ENCODE results near the gene ATP6V0C. TPM values are rescaled to one million over a fixed set of nuclear protein-coding genes. Genes with fewer than 3 reads are reported as not detected.

Gene ATP6V0C
- total RNA-seq, 1 donor from 2014 or later: 311 TPM

DNA sequence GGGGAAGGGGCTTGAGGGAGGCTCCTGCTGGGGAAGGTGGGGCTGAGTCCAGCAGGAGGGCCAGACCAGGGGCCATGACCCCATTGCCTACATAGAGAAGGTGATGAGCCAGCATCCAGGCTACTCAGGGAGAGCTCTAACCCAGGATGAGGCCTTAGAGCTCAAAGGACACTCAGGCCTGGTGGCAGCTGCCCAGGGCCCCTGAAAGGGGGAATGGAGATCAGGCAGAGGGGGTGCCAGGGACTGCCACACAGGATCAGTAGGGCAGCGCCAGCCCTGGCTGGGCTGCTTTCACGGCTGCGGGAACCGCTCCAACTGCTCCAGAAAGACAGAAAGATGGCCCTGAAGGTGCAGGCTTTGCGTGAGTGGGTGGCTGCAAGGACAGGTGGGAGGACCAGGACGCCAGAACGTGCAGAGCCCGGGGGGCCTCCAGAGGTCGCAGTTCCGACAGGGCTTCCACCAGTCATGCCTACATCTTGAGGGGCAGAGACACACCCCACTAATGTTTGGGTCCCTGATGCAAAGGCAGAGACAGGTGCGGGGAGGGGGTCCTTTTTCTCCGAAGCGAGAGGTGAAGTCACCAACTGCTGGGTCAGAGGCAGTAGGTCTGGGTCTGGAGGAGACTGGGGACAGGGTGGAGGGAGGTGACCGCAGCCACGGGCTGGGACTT is 882 bp upstream of the ATP6V0C start:
- no peaks in the 10 kb centered on the region for H3K9me3 Mint-ChIP-seq (ENCODE audit: unreplicated experiment)
- Histone ChIP-seq H3K9me3 (ENCODE audit: insufficient read depth, low read depth, low read length) (no peaks in the 10 kb centered on the region), H3K36me3 (ENCODE audit: insufficient read depth, low read length) (no peaks in the 10 kb centered on the region), H3K4me3 (ENCODE audit: insufficient read depth, low read depth, low read length) (peak overlapping the region; percentile 55), H3K27ac (ENCODE audit: low read depth, low read length) (no peak overlapping the region), H3K9ac (ENCODE audit: low read length) (peak overlapping the region; percentile 95), H3K27me3 (ENCODE audit: insufficient read depth, low read length) (no peaks in the 10 kb centered on the region), H3K4me1 (ENCODE audit: insufficient read depth, low read length) (peaks cover 39% of the 10 kb centered on the region), H3K79me2 (ENCODE audit: insufficient read depth, low read length) (peaks cover 38% of the 10 kb centered on the region), H4K20me1 (ENCODE audit: insufficient read depth, low read length) (peaks cover 35% of the 10 kb centered on the region), H3K4me2 (ENCODE audit: low read length) (peak overlapping the region; percentile 99), H2AFZ (ENCODE audit: low read depth, low read length) (peak overlapping the region; percentile 89)
- H3K36me3 Mint-ChIP-seq (ENCODE audit: low read depth, unreplicated experiment): peaks cover 6% of the 10 kb centered on the region
- peak overlapping the region; percentile 82 for H3K4me3 Mint-ChIP-seq (ENCODE audit: unreplicated experiment)
- no peak for TF ChIP-seq EZH2 (IDR thresholded peaks at IDR 0.05; ENCODE audit: insufficient read depth, low read length)
- TF ChIP-seq, protein P1, sequence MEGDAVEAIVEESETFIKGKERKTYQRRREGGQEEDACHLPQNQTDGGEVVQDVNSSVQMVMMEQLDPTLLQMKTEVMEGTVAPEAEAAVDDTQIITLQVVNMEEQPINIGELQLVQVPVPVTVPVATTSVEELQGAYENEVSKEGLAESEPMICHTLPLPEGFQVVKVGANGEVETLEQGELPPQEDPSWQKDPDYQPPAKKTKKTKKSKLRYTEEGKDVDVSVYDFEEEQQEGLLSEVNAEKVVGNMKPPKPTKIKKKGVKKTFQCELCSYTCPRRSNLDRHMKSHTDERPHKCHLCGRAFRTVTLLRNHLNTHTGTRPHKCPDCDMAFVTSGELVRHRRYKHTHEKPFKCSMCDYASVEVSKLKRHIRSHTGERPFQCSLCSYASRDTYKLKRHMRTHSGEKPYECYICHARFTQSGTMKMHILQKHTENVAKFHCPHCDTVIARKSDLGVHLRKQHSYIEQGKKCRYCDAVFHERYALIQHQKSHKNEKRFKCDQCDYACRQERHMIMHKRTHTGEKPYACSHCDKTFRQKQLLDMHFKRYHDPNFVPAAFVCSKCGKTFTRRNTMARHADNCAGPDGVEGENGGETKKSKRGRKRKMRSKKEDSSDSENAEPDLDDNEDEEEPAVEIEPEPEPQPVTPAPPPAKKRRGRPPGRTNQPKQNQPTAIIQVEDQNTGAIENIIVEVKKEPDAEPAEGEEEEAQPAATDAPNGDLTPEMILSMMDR (IDR thresholded peaks at IDR 0.05; ENCODE audit: insufficient read depth, low read depth, low read length): no peak
- H3K27ac Mint-ChIP-seq (ENCODE audit: unreplicated experiment): peak overlapping the region; percentile 80
- no peak for FAIRE-seq
- DNase-seq (ENCODE audit: low read depth): no peak
- peaks cover 1% of the 10 kb centered on the region for H3K27me3 Mint-ChIP-seq (ENCODE audit: low read depth, unreplicated experiment)
- peaks cover 27% of the 10 kb centered on the region for H3K4me1 Mint-ChIP-seq (ENCODE audit: low read depth, unreplicated experiment)

GRCh38 chr16:2514333-2515179 is 804 bp downstream of the ATP6V0C start:
- Mint-ChIP-seq H3K36me3 (ENCODE audit: low read depth, unreplicated experiment) (peaks cover 8% of the 10 kb centered on the region), H3K4me1 (ENCODE audit: low read depth, unreplicated experiment) (peaks cover 32% of the 10 kb centered on the region), H3K27ac (ENCODE audit: unreplicated experiment) (peak overlapping the region; percentile 94), H3K4me3 (ENCODE audit: unreplicated experiment) (peak overlapping the region; percentile 97), H3K27me3 (ENCODE audit: low read depth, unreplicated experiment) (peaks cover 1% of the 10 kb centered on the region), H3K9me3 (ENCODE audit: unreplicated experiment) (no peaks in the 10 kb centered on the region)
- Histone ChIP-seq H3K9me3 (ENCODE audit: insufficient read depth, low read depth, low read length) (no peaks in the 10 kb centered on the region), H3K27me3 (ENCODE audit: insufficient read depth, low read length) (no peaks in the 10 kb centered on the region), H3K4me2 (ENCODE audit: low read length) (peak overlapping the region; percentile 99), H4K20me1 (ENCODE audit: insufficient read depth, low read length) (peaks cover 52% of the 10 kb centered on the region), H2AFZ (ENCODE audit: low read depth, low read length) (no peak overlapping the region), H3K9ac (ENCODE audit: low read length) (peak overlapping the region; percentile 95), H3K4me3 (ENCODE audit: insufficient read depth, low read depth, low read length) (peak overlapping the region; percentile 88), H3K4me1 (ENCODE audit: insufficient read depth, low read length) (peaks cover 42% of the 10 kb centered on the region), H3K36me3 (ENCODE audit: insufficient read depth, low read length) (peaks cover under 1% of the 10 kb centered on the region), H3K79me2 (ENCODE audit: insufficient read depth, low read length) (peaks cover 55% of the 10 kb centered on the region), H3K27ac (ENCODE audit: low read depth, low read length) (peak overlapping the region; percentile 82)
- FAIRE-seq (no peak), DNase-seq (ENCODE audit: low read depth) (no peak)
- TF ChIP-seq EZH2 (IDR thresholded peaks at IDR 0.05; ENCODE audit: insufficient read depth, low read length): no peak
- TF ChIP-seq, protein P1 (IDR thresholded peaks at IDR 0.05; ENCODE audit: insufficient read depth, low read depth, low read length): no peak
